SK-N-SH treated with all-trans-retinoic acid at 6 μM for 48 hours (cell line): ENCODE results near the gene FRYL.

Experiments
- CSRNP3 ChIP-seq: fragments of 250-450 bp; sonication (Bioruptor Pico); IDR thresholded peaks from 2 replicates; pipeline ENCODE4 v1.5.1; 2021; ENCODE audit warnings: mild to moderate bottlenecking, moderate library complexity
- ESRRG ChIP-seq: fragments of 250-450 bp; sonication (Bioruptor Pico); IDR thresholded peaks from 2 replicates; pipeline ENCODE4 v1.6.1; 2021; ENCODE audit warnings: mild to moderate bottlenecking
- GLIS3 ChIP-seq: fragments of 250-450 bp; sonication (Bioruptor Pico); IDR thresholded peaks from 2 replicates; pipeline ENCODE4 v1.5.0; 2020; ENCODE audit warnings: mild to moderate bottlenecking, moderate library complexity
- OSR1 ChIP-seq: fragments of 250-450 bp; sonication (Bioruptor Pico); IDR thresholded peaks from 2 replicates; pipeline ENCODE4 v1.8.0; 2022; ENCODE audit warnings: moderate library complexity, mild to moderate bottlenecking, inconsistent platforms
- TCF4 ChIP-seq: fragments of 250-450 bp; sonication (Bioruptor Pico); IDR thresholded peaks from 2 replicates; pipeline ENCODE4 v1.8.0; 2021; ENCODE audit warnings: mild to moderate bottlenecking, moderate library complexity, borderline replicate concordance
- TOX ChIP-seq: fragments of 250-450 bp; sonication (Bioruptor Pico); IDR thresholded peaks from 2 replicates; pipeline ENCODE4 v1.8.0; 2021; ENCODE audit warnings: mild to moderate bottlenecking, moderate library complexity, borderline replicate concordance
- ZC3H10 ChIP-seq: fragments of 250-450 bp; sonication (Bioruptor Pico); IDR thresholded peaks from 2 replicates; pipeline ENCODE4 v1.5.1; 2021; ENCODE audit warnings: mild to moderate bottlenecking, moderate library complexity
- ZFP30 ChIP-seq: fragments of 450-650 bp; formaldehyde crosslinking; IDR thresholded peaks from 2 replicates; pipeline ENCODE4 v1.5.0; 2022; ENCODE audit warnings: mild to moderate bottlenecking, moderate library complexity
- ZNF565 ChIP-seq: fragments of 450-650 bp; formaldehyde crosslinking; conservative IDR thresholded peaks from 2 replicates; pipeline ENCODE4 v1.5.0; 2020; ENCODE audit warnings: low read depth, mild to moderate bottlenecking, moderate library complexity
- TF ChIP-seq, protein P1 (sequence below): fragments of 250-450 bp; sonication (Bioruptor Pico); IDR thresholded peaks from 2 replicates; pipeline ENCODE4 v1.8.0; 2020; ENCODE audit warnings: mild to moderate bottlenecking, moderate library complexity, borderline replicate concordance
- TF ChIP-seq, protein P2 (sequence below): fragments of 250-450 bp; sonication (Bioruptor Pico); IDR thresholded peaks from 2 replicates; pipeline ENCODE4 v1.5.0; 2020; ENCODE audit warnings: mild to moderate bottlenecking, moderate library complexity

- TF ChIP-seq ZC3H10 (no peak), GLIS3 (CRISPR knock-in tag) (no peak), TCF4 (CRISPR knock-in tag) (no peak), OSR1 (CRISPR knock-in tag) (no peak), ZNF565 (no peak), ZFP30 (CRISPR knock-in tag) (no peak), ESRRG (CRISPR knock-in tag) (no peak), TOX (CRISPR knock-in tag) (no peak), CSRNP3 (CRISPR knock-in tag) (no peak)
- TF ChIP-seq, protein P1, sequence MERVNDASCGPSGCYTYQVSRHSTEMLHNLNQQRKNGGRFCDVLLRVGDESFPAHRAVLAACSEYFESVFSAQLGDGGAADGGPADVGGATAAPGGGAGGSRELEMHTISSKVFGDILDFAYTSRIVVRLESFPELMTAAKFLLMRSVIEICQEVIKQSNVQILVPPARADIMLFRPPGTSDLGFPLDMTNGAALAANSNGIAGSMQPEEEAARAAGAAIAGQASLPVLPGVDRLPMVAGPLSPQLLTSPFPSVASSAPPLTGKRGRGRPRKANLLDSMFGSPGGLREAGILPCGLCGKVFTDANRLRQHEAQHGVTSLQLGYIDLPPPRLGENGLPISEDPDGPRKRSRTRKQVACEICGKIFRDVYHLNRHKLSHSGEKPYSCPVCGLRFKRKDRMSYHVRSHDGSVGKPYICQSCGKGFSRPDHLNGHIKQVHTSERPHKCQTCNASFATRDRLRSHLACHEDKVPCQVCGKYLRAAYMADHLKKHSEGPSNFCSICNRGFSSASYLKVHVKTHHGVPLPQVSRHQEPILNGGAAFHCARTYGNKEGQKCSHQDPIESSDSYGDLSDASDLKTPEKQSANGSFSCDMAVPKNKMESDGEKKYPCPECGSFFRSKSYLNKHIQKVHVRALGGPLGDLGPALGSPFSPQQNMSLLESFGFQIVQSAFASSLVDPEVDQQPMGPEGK (CRISPR knock-in tag) = no peak
- TF ChIP-seq, protein P2, sequence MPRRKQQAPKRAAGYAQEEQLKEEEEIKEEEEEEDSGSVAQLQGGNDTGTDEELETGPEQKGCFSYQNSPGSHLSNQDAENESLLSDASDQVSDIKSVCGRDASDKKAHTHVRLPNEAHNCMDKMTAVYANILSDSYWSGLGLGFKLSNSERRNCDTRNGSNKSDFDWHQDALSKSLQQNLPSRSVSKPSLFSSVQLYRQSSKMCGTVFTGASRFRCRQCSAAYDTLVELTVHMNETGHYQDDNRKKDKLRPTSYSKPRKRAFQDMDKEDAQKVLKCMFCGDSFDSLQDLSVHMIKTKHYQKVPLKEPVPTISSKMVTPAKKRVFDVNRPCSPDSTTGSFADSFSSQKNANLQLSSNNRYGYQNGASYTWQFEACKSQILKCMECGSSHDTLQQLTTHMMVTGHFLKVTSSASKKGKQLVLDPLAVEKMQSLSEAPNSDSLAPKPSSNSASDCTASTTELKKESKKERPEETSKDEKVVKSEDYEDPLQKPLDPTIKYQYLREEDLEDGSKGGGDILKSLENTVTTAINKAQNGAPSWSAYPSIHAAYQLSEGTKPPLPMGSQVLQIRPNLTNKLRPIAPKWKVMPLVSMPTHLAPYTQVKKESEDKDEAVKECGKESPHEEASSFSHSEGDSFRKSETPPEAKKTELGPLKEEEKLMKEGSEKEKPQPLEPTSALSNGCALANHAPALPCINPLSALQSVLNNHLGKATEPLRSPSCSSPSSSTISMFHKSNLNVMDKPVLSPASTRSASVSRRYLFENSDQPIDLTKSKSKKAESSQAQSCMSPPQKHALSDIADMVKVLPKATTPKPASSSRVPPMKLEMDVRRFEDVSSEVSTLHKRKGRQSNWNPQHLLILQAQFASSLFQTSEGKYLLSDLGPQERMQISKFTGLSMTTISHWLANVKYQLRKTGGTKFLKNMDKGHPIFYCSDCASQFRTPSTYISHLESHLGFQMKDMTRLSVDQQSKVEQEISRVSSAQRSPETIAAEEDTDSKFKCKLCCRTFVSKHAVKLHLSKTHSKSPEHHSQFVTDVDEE (CRISPR knock-in tag) = no peak
These were observed 17.0 kb upstream of the FRYL start for GRCh38 chr4:48796927-48797679.
